SK-N-MC (cell line): Measurements from ENCODE around the gene RBM18.

Source experiments
- DNase-seq: peaks from one replicate; pipeline ENCODE4 v3.0.0-alpha.2; 2011; ENCODE audit warnings: low read depth, low spot score
- H3K27ac ChIP-seq: fragments of 200-600 bp; sonication (generic); 2 replicates; pipeline ENCODE4 v1.5.1; 2016; ENCODE audit warnings: mixed run types
- H3K36me3 ChIP-seq: fragments of 200-600 bp; sonication (generic); 2 replicates; pipeline ENCODE4 v1.6.1; 2017; ENCODE audit warnings: antibody characterized with exemption, low read length, mixed read lengths; ENCODE audit not compliant: insufficient read depth
- H3K4me3 ChIP-seq: fragments of 200-600 bp; sonication (generic); 2 replicates; pipeline ENCODE4 v1.5.1; 2016
- H3K9ac ChIP-seq: fragments of 200-600 bp; sonication (generic); 2 replicates; pipeline ENCODE4 v1.8.0; 2017; ENCODE audit warnings: mixed run types, mixed read lengths; ENCODE audit not compliant: insufficient read length
- H3K9me3 ChIP-seq: fragments of 200-600 bp; sonication (generic); 2 replicates; pipeline ENCODE4 v1.6.1; 2017; ENCODE audit warnings: low read depth, mild to moderate bottlenecking, antibody characterized with exemption, low read length, moderate library complexity, mixed read lengths
- EZH2 ChIP-seq: fragments of 200-600 bp; sonication (generic); IDR thresholded peaks from one replicate; pipeline ENCODE4 v1.6.1; 2017; ENCODE audit warnings: antibody characterized with exemption
- FOXP2 ChIP-seq: optimal IDR thresholded peaks from 2 replicates; pipeline ENCODE3; 2011; ENCODE audit warnings: mild to moderate bottlenecking, moderate library complexity; ENCODE audit not compliant: insufficient read depth; ENCODE audit errors: extremely low read length, control extremely low read depth
- POLR2AphosphoS5 ChIP-seq: IDR thresholded peaks from 2 replicates; pipeline ENCODE4 v1.6.1; 2012; ENCODE audit warnings: mild to moderate bottlenecking, low read depth, low read length, borderline replicate concordance

Gene RBM18

GRCh38 chr9:122265149-122265915, 692 bp upstream of the RBM18 start:
- Histone ChIP-seq H3K36me3 (peaks cover 16% of the 10 kb centered on the region), H3K9ac (peak overlapping the region; percentile 91), H3K9me3 (no peaks in the 10 kb centered on the region), H3K27ac (peak overlapping the region; percentile 60), H3K4me3 (peak overlapping the region; percentile 88)
- TF ChIP-seq EZH2 (no peak), POLR2AphosphoS5 (no peak), FOXP2 (no peak)
- no peak for DNase-seq

- Histone ChIP-seq H3K4me3 (peak overlapping the region; percentile 88), H3K36me3 (peaks cover 27% of the 10 kb centered on the region), H3K9ac (peak overlapping the region; percentile 91), H3K27ac (0 out of 2 replicates have a peak overlapping the region, but pooled peaks have one; percentile 42), H3K9me3 (no peaks in the 10 kb centered on the region)
- no peak for DNase-seq
- no peak for TF ChIP-seq FOXP2
- no peak for TF ChIP-seq POLR2AphosphoS5
- no peak for TF ChIP-seq EZH2
Measured at GRCh38 chr9:122263699-122264349, 816 bp downstream of the RBM18 start.

- H3K27ac ChIP-seq: no peak overlapping the region
- no peak overlapping the region for H3K9ac ChIP-seq
- H3K36me3 ChIP-seq: peaks cover 39% of the 10 kb centered on the region
- no peak for DNase-seq
- TF ChIP-seq POLR2AphosphoS5 (no peak), EZH2 (no peak), FOXP2 (no peak)
- no peaks in the 10 kb centered on the region for H3K9me3 ChIP-seq
- H3K4me3 ChIP-seq: no peak overlapping the region
Measured at GRCh38 chr9:122262073-122262472, 2.6 kb downstream of the RBM18 start.

GRCh38 chr9:122261469-122261881, 3.2 kb downstream of the RBM18 start:
- TF ChIP-seq EZH2: no peak
- TF ChIP-seq POLR2AphosphoS5: no peak
- TF ChIP-seq FOXP2: no peak
- Histone ChIP-seq H3K9me3 (no peaks in the 10 kb centered on the region), H3K27ac (no peak overlapping the region), H3K9ac (no peak overlapping the region), H3K36me3 (peaks cover 39% of the 10 kb centered on the region), H3K4me3 (no peak overlapping the region)
- no peak for DNase-seq

DNA sequence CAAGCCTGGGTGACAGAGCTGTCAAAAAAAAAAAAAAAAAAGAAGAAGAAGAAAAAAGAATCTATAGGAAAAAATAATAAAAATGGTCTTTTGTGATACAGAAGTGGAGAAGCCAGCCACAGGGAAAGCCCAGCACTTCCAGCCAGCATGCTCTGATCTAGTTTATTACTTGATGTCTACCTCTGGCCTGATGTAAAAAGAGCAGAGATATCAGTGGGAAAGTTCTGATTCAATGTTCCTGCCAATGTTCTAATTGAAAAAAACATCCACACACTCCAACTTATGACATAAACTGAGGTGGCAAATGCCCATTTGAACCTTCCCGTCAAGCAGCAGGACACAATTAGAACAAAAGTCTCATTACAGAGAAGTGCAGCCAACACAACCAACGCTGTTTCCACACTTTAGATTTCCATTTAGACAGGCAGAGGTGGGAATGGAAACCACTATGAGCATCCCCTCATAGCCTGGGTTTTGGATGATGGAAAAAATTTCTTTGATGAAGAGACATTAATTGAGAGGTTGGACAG, 5.7 kb downstream of the RBM18 start:
- TF ChIP-seq POLR2AphosphoS5 (no peak), FOXP2 (no peak), EZH2 (no peak)
- H3K9me3 ChIP-seq: no peaks in the 10 kb centered on the region
- no peak for DNase-seq
- no peak overlapping the region for H3K4me3 ChIP-seq
- H3K36me3 ChIP-seq: peaks cover 46% of the 10 kb centered on the region
- H3K27ac ChIP-seq: no peak overlapping the region
- no peak overlapping the region for H3K9ac ChIP-seq

DNA sequence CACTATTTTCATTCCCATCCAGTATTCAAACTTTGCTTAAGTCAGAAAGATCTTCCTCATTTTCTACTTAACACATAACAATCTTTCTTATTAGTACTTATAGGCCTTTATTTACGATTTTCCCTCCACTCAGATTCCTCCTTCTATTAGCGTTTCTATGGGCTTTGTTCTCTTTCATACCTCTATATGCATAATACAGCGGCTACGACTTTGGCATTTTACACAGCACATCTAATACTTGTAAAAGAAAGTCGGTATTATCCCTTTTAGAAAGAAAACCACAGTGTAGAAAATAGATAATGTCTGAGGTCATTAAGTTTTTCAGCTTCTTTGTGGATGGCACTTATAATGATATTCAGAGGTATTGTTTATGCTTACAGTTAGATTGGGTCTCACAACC, 8.4 kb downstream of the RBM18 start:
- Histone ChIP-seq H3K27ac (no peak overlapping the region), H3K36me3 (peaks cover 64% of the 10 kb centered on the region), H3K9me3 (no peaks in the 10 kb centered on the region), H3K9ac (no peak overlapping the region), H3K4me3 (no peak overlapping the region)
- TF ChIP-seq POLR2AphosphoS5: no peak
- no peak for TF ChIP-seq FOXP2
- DNase-seq: no peak

- Histone ChIP-seq H3K36me3 (peaks cover 61% of the 10 kb centered on the region), H3K27ac (no peak overlapping the region), H3K9ac (no peak overlapping the region), H3K4me3 (no peak overlapping the region), H3K9me3 (no peaks in the 10 kb centered on the region)
- TF ChIP-seq POLR2AphosphoS5 (no peak), FOXP2 (no peak)
- no peak for DNase-seq
Measured at GRCh38 chr9:122254761-122255160, 9.9 kb downstream of the RBM18 start.

DNA sequence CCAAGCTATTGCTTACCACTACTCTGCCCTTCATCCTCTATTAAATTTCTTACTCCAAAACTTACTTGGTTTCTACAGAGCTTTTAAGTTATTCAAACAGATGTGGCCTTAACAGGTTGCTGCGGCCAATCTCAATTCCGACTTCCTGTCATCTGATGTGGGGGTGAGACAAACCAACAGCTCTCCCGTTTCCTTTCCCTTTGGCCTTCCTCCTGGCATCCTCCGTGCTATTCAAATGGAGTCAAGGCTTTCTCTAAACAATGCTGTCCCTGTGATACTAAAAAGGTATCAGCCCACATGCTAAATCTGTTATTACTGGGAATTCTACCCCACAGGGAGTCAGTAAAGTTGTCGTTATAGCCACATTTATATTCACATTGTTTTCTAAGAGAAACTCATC, 11.8 kb downstream of the RBM18 start:
- Histone ChIP-seq H3K27ac (no peak overlapping the region), H3K36me3 (peaks cover 49% of the 10 kb centered on the region), H3K9me3 (no peaks in the 10 kb centered on the region), H3K4me3 (no peak overlapping the region), H3K9ac (no peak overlapping the region)
- no peak for DNase-seq
- TF ChIP-seq FOXP2: no peak
- TF ChIP-seq POLR2AphosphoS5: no peak
- no peak for TF ChIP-seq EZH2
